HepG2 (cell line): ENCODE results near the gene HNRNPL. TPM values are rescaled to one million over a fixed set of nuclear protein-coding genes. Genes with fewer than 3 reads are reported as not detected.

Experiments
- HDAC1 ChIP-seq: sonication (generic); formaldehyde crosslinking; IDR thresholded peaks from 2 replicates; pipeline ENCODE4 v1.5.1; 2020; ENCODE audit warnings: mild to moderate bottlenecking, missing genetic modification reagents
- JUN ChIP-seq: sonication (generic); formaldehyde crosslinking; IDR thresholded peaks from 2 replicates; pipeline ENCODE4 v1.4.0; 2020; ENCODE audit warnings: mild to moderate bottlenecking, missing genetic modification reagents
- KDM2A ChIP-seq: sonication (generic); formaldehyde crosslinking; IDR thresholded peaks from 2 replicates; pipeline ENCODE4 v1.4.0; 2020; ENCODE audit warnings: low read depth, missing genetic modification reagents, borderline replicate concordance
- RBAK ChIP-seq: sonication (generic); formaldehyde crosslinking; IDR thresholded peaks from 2 replicates; pipeline ENCODE4 v1.5.1; 2020; ENCODE audit warnings: mild to moderate bottlenecking, missing genetic modification reagents
- SALL1 ChIP-seq: sonication (generic); formaldehyde crosslinking; IDR thresholded peaks from 2 replicates; pipeline ENCODE4 v1.8.0; 2022; ENCODE audit warnings: mild to moderate bottlenecking, missing genetic modification reagents
- SALL2 ChIP-seq: sonication (generic); formaldehyde crosslinking; IDR thresholded peaks from 2 replicates; pipeline ENCODE4 v1.8.1; 2023; ENCODE audit warnings: mild to moderate bottlenecking, missing genetic modification reagents, inconsistent platforms
- ZNF34 ChIP-seq: sonication (generic); formaldehyde crosslinking; IDR thresholded peaks from 2 replicates; pipeline ENCODE4 v1.4.0; 2020; ENCODE audit warnings: mild to moderate bottlenecking, missing genetic modification reagents, borderline replicate concordance
- ZNF564 ChIP-seq: sonication (generic); formaldehyde crosslinking; IDR thresholded peaks from 2 replicates; pipeline ENCODE4 v1.8.1; 2023; ENCODE audit warnings: mild to moderate bottlenecking, missing genetic modification reagents
- ZNF644 ChIP-seq: IDR thresholded peaks from 2 replicates; pipeline ENCODE4 v1.6.1; 2016; ENCODE audit warnings: low read depth
- ZNF777 ChIP-seq: sonication (generic); formaldehyde crosslinking; IDR thresholded peaks from 2 replicates; pipeline ENCODE4 v1.4.0; 2020; ENCODE audit warnings: missing genetic modification reagents
- polyA plus RNA-seq, 8 experiments: library from polyadenylated mRNA; depleted of rRNA in 3 of 8; stranded (reverse) in 7 of 8; unstranded in 1 of 8; fragments of >200 nt; fragmentation: Illumina TruSeq in 4 of 8; extraction: Trizol in 4 of 8; gene quantifications; 2 replicates each; pipeline versions ENCODE4 v1.2.1 to v1.2.3, GENCODE V29; 2011 to 2016; ENCODE audit warnings: low read depth in 4 of 8, missing spikeins in 1 of 8, mixed read lengths in 1 of 8; ENCODE audit not compliant: insufficient read depth in 1 of 8
- total RNA-seq, 5 experiments: library from RNA; depleted of rRNA; stranded (reverse); fragments of >200 nt; fragmentation: Illumina TruSeq; extraction: Trizol; gene quantifications; 2 replicates each; pipeline ENCODE4 v1.2.3, GENCODE V29; 2016; ENCODE audit warnings: low read depth in 1 of 5
- TF ChIP-seq, protein P1 (sequence below): sonication (generic); formaldehyde crosslinking; IDR thresholded peaks from 2 replicates; pipeline ENCODE4 v1.4.0; 2020; ENCODE audit warnings: missing genetic modification reagents
- TF ChIP-seq, protein P2 (sequence below): sonication (generic); formaldehyde crosslinking; IDR thresholded peaks from 2 replicates; pipeline ENCODE4 v1.5.0; 2020; ENCODE audit warnings: missing genetic modification reagents
- TF ChIP-seq, protein P3 (sequence below): sonication (generic); formaldehyde crosslinking; IDR thresholded peaks from 2 replicates; pipeline ENCODE4 v1.4.0; 2020; ENCODE audit warnings: missing genetic modification reagents
- TF ChIP-seq, protein P4 (sequence below): IDR thresholded peaks from 2 replicates; pipeline ENCODE4 v1.6.1; 2016; ENCODE audit warnings: low read depth
- TF ChIP-seq, protein P5 (sequence below): sonication (generic); formaldehyde crosslinking; IDR thresholded peaks from 2 replicates; pipeline ENCODE4 v1.5.1; 2020; ENCODE audit warnings: missing genetic modification reagents, mild to moderate bottlenecking, borderline replicate concordance

Gene HNRNPL
- total and polyA plus RNA-seq, 2 of the 13 experiments (the other 11 are each of a cell fraction or from before 2014, with no cell fraction given), result 156 to 278 TPM

DNA sequence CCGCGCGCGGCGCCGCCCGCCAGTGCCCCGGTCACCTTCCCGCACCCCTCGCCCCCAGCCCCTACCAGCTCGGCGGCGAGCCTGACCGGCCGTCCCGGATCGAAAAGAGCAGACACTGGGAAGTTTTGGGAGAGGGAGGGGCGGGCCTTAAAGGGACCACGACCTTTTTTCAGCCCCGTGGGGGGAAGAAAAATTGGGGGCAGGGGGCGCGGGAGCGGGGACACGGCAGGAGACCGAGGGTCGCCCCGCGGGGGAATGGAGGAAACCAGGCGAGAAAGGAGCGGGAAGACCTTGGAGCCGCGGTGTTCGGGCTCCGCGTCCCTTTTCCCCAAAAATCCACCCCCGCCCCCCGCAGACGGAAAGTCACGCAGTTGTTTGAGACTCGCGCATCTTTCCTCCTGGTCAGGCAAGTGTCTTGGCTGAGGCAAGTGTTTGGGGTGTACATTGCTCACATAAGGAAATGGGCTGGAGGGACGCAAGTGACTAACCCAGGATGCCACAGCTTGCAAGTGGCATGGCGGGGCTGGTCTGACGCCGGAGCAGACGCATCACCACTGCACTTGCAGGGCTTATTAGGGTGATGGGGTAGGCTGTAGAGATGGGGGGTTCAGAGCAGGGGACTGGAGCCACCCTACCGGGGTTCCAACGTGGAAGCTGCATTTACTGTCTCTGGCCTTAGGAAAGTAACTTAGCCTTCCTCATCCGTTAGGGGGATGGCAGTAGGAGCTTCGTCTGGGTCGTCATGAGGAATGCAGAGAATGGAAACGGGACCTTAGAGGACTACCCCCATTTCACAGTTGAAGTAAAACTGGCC, 2.7 kb upstream of the HNRNPL start (continued):
- TF ChIP-seq, protein P1, sequence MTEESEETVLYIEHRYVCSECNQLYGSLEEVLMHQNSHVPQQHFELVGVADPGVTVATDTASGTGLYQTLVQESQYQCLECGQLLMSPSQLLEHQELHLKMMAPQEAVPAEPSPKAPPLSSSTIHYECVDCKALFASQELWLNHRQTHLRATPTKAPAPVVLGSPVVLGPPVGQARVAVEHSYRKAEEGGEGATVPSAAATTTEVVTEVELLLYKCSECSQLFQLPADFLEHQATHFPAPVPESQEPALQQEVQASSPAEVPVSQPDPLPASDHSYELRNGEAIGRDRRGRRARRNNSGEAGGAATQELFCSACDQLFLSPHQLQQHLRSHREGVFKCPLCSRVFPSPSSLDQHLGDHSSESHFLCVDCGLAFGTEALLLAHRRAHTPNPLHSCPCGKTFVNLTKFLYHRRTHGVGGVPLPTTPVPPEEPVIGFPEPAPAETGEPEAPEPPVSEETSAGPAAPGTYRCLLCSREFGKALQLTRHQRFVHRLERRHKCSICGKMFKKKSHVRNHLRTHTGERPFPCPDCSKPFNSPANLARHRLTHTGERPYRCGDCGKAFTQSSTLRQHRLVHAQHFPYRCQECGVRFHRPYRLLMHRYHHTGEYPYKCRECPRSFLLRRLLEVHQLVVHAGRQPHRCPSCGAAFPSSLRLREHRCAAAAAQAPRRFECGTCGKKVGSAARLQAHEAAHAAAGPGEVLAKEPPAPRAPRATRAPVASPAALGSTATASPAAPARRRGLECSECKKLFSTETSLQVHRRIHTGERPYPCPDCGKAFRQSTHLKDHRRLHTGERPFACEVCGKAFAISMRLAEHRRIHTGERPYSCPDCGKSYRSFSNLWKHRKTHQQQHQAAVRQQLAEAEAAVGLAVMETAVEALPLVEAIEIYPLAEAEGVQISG (CRISPR knock-in tag), result no peak; the same call in none of the 2 replicates
- TF ChIP-seq, protein P2, sequence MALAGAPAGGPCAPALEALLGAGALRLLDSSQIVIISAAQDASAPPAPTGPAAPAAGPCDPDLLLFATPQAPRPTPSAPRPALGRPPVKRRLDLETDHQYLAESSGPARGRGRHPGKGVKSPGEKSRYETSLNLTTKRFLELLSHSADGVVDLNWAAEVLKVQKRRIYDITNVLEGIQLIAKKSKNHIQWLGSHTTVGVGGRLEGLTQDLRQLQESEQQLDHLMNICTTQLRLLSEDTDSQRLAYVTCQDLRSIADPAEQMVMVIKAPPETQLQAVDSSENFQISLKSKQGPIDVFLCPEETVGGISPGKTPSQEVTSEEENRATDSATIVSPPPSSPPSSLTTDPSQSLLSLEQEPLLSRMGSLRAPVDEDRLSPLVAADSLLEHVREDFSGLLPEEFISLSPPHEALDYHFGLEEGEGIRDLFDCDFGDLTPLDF (CRISPR knock-in tag), result no peak
- TF ChIP-seq HDAC1, result no peak
- peak; percentile 29 for TF ChIP-seq KDM2A (CRISPR knock-in tag)
- no peak for TF ChIP-seq SALL2 (CRISPR knock-in tag)
- no peak for TF ChIP-seq ZNF34
- no peak for TF ChIP-seq JUN (CRISPR knock-in tag)
- TF ChIP-seq ZNF777 (CRISPR knock-in tag), result peak; percentile 33; the same call in 1 of the 2 replicates
- peak; percentile 5; the same call in 1 of the 2 replicates for TF ChIP-seq SALL1 (CRISPR knock-in tag)
- TF ChIP-seq ZNF564 (CRISPR knock-in tag), result no peak
- TF ChIP-seq, protein P3, sequence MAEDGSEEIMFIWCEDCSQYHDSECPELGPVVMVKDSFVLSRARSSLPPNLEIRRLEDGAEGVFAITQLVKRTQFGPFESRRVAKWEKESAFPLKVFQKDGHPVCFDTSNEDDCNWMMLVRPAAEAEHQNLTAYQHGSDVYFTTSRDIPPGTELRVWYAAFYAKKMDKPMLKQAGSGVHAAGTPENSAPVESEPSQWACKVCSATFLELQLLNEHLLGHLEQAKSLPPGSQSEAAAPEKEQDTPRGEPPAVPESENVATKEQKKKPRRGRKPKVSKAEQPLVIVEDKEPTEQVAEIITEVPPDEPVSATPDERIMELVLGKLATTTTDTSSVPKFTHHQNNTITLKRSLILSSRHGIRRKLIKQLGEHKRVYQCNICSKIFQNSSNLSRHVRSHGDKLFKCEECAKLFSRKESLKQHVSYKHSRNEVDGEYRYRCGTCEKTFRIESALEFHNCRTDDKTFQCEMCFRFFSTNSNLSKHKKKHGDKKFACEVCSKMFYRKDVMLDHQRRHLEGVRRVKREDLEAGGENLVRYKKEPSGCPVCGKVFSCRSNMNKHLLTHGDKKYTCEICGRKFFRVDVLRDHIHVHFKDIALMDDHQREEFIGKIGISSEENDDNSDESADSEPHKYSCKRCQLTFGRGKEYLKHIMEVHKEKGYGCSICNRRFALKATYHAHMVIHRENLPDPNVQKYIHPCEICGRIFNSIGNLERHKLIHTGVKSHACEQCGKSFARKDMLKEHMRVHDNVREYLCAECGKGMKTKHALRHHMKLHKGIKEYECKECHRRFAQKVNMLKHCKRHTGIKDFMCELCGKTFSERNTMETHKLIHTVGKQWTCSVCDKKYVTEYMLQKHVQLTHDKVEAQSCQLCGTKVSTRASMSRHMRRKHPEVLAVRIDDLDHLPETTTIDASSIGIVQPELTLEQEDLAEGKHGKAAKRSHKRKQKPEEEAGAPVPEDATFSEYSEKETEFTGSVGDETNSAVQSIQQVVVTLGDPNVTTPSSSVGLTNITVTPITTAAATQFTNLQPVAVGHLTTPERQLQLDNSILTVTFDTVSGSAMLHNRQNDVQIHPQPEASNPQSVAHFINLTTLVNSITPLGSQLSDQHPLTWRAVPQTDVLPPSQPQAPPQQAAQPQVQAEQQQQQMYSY (CRISPR knock-in tag), result no peak; the same call in 1 of the 2 replicates
- TF ChIP-seq, protein P4, sequence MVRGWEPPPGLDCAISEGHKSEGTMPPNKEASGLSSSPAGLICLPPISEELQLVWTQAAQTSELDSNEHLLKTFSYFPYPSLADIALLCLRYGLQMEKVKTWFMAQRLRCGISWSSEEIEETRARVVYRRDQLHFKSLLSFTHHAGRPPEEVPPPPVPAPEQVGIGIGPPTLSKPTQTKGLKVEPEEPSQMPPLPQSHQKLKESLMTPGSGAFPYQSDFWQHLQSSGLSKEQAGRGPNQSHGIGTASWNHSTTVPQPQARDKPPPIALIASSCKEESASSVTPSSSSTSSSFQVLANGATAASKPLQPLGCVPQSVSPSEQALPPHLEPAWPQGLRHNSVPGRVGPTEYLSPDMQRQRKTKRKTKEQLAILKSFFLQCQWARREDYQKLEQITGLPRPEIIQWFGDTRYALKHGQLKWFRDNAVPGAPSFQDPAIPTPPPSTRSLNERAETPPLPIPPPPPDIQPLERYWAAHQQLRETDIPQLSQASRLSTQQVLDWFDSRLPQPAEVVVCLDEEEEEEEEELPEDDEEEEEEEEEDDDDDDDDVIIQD (CRISPR knock-in tag), result no peak
- TF ChIP-seq RBAK (CRISPR knock-in tag), result no peak
- TF ChIP-seq ZNF644 (CRISPR knock-in tag), result no peak
- TF ChIP-seq, protein P5, sequence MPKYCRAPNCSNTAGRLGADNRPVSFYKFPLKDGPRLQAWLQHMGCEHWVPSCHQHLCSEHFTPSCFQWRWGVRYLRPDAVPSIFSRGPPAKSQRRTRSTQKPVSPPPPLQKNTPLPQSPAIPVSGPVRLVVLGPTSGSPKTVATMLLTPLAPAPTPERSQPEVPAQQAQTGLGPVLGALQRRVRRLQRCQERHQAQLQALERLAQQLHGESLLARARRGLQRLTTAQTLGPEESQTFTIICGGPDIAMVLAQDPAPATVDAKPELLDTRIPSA (CRISPR knock-in tag), result no peak
